Activated naive CD8-positive, alpha-beta T cell treated with anti-CD3 and anti-CD28 coated beads, Interleukin-2, amount 50 U/mL, for 24 hours (primary cell): ENCODE results near the gene TMEM95.
A peak's percentile ranks its signal among the peaks of the same experiment; 100 is the strongest.
"Not testable (repeated sequence)": the region's sequence is repeated elsewhere in the genome, so short reads cannot be mapped to it uniquely, and the experiment has no call there.

Experiments
- ATAC-seq: fragments of 150-1000 bp; cut with Tn5 transposase; one replicate; pipeline ENCODE4 v1.10.0; 2021
- DNase-seq: peaks from one replicate; pipeline ENCODE4 v3.0.0; 2021
- H3K27ac Mint-ChIP-seq: one replicate; pipeline ENCODE4 v1.8.0; 2021; ENCODE audit warnings: mild to moderate bottlenecking, mixed read lengths
- H3K27me3 Mint-ChIP-seq: one replicate; pipeline ENCODE4 v1.8.0; 2021; ENCODE audit warnings: mixed read lengths
- H3K36me3 Mint-ChIP-seq: one replicate; pipeline ENCODE4 v1.8.0; 2021; ENCODE audit warnings: low read depth, mixed read lengths
- H3K4me1 Mint-ChIP-seq: one replicate; pipeline ENCODE4 v1.8.0; 2021; ENCODE audit warnings: mixed read lengths
- H3K4me3 Mint-ChIP-seq: one replicate; pipeline ENCODE4 v1.8.0; 2021; ENCODE audit warnings: mild to moderate bottlenecking, moderate library complexity, mixed read lengths
- H3K9me3 Mint-ChIP-seq: one replicate; pipeline ENCODE4 v1.8.0; 2021; ENCODE audit warnings: mixed read lengths

Gene TMEM95

DNA sequence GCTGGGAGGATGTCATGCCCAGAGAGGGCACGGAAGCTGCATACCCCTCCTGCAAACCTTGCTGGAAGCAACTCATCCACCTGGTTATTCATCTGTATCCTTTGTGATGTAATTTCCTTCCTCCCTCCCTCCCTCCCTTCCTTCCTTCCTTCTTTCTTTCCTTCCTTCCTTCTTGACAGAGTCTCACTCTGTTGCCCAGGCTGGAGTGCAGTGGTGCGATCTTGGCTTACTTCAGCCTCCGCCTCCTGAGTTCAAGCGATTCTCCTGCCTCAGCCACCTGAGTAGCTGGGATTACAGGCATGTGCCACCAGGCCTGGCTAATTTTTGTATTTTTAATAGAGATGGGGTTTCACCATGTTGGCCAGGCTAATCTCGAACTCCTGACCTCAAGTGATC, 13.6 kb downstream of the TMEM95 start:
- not testable (repeated sequence) for H3K36me3 Mint-ChIP-seq, H3K27ac Mint-ChIP-seq, H3K4me3 Mint-ChIP-seq, H3K27me3 Mint-ChIP-seq, ATAC-seq, DNase-seq, H3K9me3 Mint-ChIP-seq, H3K4me1 Mint-ChIP-seq

DNA sequence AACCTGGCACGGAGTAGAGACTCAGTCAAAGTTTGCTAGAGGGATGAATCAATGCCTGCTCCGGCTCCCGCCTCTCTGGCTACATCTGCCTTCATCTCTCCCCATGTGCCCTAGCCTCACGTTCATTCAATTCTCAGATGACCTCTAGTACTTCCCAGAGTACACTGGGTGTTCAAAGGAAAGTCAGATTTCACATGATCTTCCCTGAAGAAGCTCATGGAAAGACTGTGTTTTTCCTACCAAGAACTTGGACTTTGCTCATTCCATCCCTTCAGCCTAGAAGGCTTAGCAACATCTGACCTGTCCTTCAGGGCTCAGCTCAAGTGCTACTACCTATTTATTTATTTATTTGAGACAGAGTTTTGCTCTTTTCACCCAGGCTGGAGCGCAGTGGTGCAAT, 14.9 kb downstream of the TMEM95 start:
- H3K27me3 Mint-ChIP-seq: no peaks in the 10 kb centered on the region
- DNase-seq: no peak
- no peak for ATAC-seq

DNA sequence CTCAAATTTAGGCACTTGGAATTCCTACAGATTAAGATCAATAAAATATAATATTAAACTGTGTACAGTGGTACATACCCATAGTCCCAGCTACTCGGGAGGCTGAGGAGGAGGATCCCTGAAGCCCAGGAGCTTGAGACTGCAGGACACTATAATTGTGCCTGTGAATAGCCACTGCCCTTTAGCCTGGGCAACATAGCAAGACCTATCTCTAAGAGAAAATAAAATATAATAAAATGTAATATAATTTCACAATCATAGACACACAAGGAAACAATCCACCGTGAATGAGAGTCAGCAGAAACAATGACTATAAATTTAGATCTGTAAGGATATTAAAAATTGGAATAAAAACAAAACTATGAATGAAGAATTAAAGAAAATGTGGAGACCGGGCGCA, 15.9 kb downstream of the TMEM95 start:
- Mint-ChIP-seq H3K27ac (no peak overlapping the region), H3K9me3 (no peaks in the 10 kb centered on the region), H3K27me3 (no peaks in the 10 kb centered on the region), H3K4me1 (no peaks in the 10 kb centered on the region), H3K4me3 (no peak overlapping the region), H3K36me3 (no peaks in the 10 kb centered on the region)
- no peak for ATAC-seq
- DNase-seq: no peak

More for the DNA sequence above, 14.9 kb downstream of the TMEM95 start:
- H3K4me3 Mint-ChIP-seq: no peak overlapping the region
- no peaks in the 10 kb centered on the region for H3K4me1 Mint-ChIP-seq
- H3K27ac Mint-ChIP-seq: no peak overlapping the region
- H3K9me3 Mint-ChIP-seq: no peaks in the 10 kb centered on the region
- H3K36me3 Mint-ChIP-seq: no peaks in the 10 kb centered on the region

DNA sequence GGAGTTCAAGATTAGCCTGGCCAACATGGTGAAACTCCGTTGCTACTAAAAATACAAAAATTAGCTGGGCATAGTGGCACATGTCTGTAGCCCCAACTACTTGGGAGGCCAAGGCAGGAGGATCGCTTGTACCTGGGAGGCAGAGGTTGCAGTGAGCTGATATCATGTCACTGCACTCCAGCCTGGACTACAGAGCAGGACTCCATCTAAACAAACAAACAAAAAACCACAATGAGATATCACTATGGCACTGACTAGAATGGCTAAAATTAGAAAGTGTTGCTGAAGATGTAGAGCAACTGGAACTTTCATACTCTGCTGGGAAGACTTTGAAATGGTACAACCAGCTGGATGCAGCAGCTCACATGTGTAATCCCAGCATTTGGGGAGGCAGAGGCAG, 19.4 kb downstream of the TMEM95 start:
- no peak overlapping the region for H3K27ac Mint-ChIP-seq
- H3K36me3 Mint-ChIP-seq: no peaks in the 10 kb centered on the region
- no peak overlapping the region for H3K4me3 Mint-ChIP-seq
- H3K9me3 Mint-ChIP-seq: peaks cover 3% of the 10 kb centered on the region
- no peaks in the 10 kb centered on the region for H3K4me1 Mint-ChIP-seq
- DNase-seq (no peak), ATAC-seq (no peak)
- peaks cover 18% of the 10 kb centered on the region for H3K27me3 Mint-ChIP-seq

DNA sequence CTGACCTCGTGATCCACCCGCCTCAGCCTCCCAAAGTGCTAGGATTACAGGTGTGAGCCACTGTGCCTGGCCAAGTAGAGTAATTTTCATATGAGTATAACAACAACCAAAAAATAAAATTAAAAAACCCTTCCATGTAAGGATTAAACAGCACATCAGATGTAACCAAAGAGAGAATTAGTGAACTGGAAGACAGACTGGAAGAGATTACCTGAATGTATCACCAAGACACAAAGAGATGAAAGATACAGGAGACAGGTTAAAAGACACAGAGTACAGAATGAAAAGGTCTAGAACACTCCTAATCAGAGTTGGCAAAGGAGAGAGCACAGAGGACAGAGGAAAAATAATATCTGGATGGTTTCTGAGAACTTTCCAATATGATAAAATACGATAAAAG, 24.2 kb downstream of the TMEM95 start:
- Mint-ChIP-seq H3K4me3 (no peak overlapping the region), H3K27ac (no peak overlapping the region), H3K27me3 (peaks cover 49% of the 10 kb centered on the region), H3K4me1 (peaks cover 6% of the 10 kb centered on the region), H3K36me3 (no peaks in the 10 kb centered on the region), H3K9me3 (peaks cover 6% of the 10 kb centered on the region)
- ATAC-seq (no peak), DNase-seq (no peak)

DNA sequence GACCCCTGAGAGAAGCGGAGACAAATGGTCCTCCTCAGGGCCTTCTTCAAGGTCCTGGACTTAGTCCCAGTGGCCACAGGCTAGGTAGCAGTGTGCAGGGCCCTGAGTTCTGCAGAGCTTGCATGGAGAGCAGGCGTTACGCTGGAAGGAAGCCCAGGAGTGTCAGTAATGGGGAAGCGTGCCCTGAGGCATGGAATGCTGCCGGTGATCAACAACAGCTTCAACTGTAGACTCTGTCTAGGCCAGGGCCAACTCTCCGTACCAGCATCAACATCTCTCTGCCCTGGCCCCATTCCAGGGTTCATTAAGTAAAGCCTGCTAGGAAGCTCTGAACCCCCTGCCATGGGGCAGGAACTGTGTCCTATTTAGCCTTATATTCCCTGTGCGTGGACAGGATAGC, 25.4 kb downstream of the TMEM95 start:
- Mint-ChIP-seq H3K4me3 (no peak overlapping the region), H3K27me3 (peaks cover 49% of the 10 kb centered on the region), H3K9me3 (peaks cover 6% of the 10 kb centered on the region), H3K4me1 (peaks cover 9% of the 10 kb centered on the region), H3K27ac (no peak overlapping the region), H3K36me3 (no peaks in the 10 kb centered on the region)
- DNase-seq (no peak), ATAC-seq (no peak)

DNA sequence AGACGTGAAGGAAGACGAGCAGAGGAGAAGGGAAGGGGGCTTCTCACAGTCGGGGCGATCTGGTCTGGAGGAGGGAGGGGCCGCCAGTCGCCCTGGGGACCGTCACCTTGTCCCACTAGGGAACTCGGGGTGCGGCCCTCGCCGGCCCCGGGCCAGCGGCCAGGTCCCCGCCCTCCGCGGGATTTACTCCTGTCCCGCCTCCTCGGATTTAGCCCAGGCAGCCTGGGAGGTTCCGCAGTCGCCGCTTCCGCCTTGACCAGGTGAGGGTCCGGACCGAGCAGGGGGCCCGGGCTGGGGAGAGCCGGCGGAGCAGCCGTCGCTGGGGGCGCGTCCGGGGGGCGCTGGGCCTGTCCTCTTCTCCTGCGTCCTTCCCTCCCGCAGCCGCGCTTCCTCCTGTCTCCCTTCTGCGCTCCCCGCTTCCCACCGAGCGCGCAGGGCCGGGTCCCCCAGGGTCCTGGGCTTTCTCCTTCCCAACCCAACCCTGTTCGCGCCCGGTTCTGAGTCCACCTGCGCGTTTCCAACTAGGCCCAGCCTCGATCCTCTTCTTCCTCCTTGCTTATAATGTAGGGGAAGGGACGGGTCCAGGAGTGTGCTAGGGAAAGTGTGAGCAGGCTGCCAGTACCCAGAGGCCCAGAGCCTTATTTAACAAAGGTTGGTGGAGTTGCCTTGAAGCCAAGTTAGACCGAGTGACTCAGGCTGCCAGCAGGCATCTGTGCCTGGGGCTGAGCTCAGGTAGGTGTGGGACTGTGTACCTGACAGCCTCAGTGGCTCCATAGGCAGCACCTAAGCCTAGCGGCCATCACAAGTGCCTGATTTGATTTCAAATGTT, 26.1 kb downstream of the TMEM95 start, which contains the start of gene TNK1:
Gene TNK1, plus strand, starts transcription at position 235 of the 829 bp plus-strand sequence. CDS start 1,838 bp downstream, outside the sequence.
- DNase-seq (no peak), ATAC-seq (no peak)
- Mint-ChIP-seq H3K27ac (no peak within 1 kb of the TSS), H3K4me3 (no peak within 1 kb of the TSS), H3K9me3 (peaks cover 6% of the 10 kb centered on the region), H3K4me1 (peaks cover 9% of the 10 kb centered on the region), H3K27me3 (peaks cover 49% of the 10 kb centered on the region), H3K36me3 (no peaks in the 10 kb centered on the region)

DNA sequence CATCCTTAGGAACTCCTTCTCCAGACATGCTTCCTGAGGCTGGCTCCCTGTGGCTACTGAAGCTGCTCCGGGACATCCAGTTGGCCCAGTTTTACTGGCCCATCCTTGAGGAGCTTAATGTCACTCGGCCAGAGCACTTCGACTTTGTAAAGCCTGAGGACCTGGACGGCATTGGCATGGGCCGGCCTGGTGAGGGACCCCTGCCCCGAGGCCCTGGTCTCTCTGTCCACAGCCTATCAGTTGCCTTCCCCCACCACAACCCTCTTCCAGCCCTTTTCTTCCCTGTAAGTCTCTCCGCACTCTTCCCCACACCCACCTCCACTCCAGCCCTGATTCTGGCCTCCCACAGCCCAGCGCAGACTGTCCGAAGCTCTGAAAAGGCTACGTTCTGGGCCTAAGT, 27.9 kb downstream of the TMEM95 start:
- no peak overlapping the region for H3K4me3 Mint-ChIP-seq
- DNase-seq (no peak), ATAC-seq (no peak)
- H3K36me3 Mint-ChIP-seq: no peaks in the 10 kb centered on the region
- no peak overlapping the region for H3K27ac Mint-ChIP-seq
- peaks cover 6% of the 10 kb centered on the region for H3K9me3 Mint-ChIP-seq
- peaks cover 9% of the 10 kb centered on the region for H3K4me1 Mint-ChIP-seq
- peaks cover 39% of the 10 kb centered on the region for H3K27me3 Mint-ChIP-seq

DNA sequence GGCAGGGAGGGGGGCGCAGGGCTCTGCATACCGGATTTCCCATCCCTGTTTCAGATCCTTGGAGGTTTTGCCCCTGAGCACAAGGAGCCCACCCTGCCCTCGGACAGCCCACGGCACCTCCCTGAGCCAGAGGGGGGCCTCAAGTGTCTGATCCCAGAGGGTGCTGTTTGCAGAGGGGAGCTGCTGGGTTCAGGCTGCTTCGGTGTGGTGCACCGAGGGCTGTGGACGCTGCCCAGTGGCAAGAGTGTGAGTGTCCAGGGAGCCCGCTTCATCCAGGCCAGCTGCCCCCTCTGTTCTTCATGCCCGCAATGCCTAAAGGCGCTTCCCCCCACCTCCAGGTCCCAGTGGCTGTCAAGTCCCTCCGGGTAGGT, 28.4 kb downstream of the TMEM95 start:
- H3K36me3 Mint-ChIP-seq: no peaks in the 10 kb centered on the region
- no peak overlapping the region for H3K27ac Mint-ChIP-seq

DNA sequence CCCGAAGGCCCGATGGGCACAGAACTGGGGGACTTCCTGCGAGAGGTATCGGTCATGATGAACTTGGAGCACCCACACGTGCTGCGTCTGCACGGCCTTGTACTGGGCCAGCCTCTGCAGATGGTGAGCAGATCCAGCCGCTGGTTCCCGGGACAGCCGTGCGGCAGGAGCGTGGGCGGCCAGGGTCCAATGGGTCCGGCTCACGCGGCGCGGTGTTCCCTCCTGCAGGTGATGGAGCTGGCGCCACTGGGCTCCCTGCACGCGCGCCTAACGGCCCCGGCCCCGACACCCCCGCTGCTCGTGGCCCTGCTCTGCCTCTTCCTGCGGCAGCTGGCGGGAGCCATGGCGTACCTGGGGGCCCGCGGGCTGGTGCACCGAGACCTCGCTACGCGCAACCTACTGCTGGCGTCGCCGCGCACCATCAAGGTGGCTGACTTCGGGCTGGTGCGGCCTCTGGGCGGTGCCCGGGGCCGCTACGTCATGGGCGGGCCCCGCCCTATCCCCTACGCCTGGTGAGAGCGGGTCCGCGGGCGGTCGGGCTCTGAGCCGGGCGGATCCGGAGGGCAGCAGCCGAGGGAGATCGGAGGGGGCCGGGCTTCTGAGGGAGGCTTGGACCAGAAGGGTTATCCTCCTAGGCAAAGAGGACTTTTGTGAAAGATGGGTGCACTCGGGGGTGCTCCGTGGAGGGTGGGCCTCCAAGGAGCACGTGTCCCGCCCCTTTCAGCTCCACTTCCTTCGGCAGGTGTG, 29.0 kb downstream of the TMEM95 start:
- H3K9me3 Mint-ChIP-seq: peaks cover 6% of the 10 kb centered on the region
- H3K27ac Mint-ChIP-seq: no peak overlapping the region
- peaks cover 9% of the 10 kb centered on the region for H3K4me1 Mint-ChIP-seq

More for the DNA sequence above, 28.4 kb downstream of the TMEM95 start:
- ATAC-seq (no peak), DNase-seq (no peak)
- peaks cover 37% of the 10 kb centered on the region for H3K27me3 Mint-ChIP-seq
- peaks cover 9% of the 10 kb centered on the region for H3K4me1 Mint-ChIP-seq
- no peak overlapping the region for H3K4me3 Mint-ChIP-seq
- H3K9me3 Mint-ChIP-seq: peaks cover 6% of the 10 kb centered on the region

DNA sequence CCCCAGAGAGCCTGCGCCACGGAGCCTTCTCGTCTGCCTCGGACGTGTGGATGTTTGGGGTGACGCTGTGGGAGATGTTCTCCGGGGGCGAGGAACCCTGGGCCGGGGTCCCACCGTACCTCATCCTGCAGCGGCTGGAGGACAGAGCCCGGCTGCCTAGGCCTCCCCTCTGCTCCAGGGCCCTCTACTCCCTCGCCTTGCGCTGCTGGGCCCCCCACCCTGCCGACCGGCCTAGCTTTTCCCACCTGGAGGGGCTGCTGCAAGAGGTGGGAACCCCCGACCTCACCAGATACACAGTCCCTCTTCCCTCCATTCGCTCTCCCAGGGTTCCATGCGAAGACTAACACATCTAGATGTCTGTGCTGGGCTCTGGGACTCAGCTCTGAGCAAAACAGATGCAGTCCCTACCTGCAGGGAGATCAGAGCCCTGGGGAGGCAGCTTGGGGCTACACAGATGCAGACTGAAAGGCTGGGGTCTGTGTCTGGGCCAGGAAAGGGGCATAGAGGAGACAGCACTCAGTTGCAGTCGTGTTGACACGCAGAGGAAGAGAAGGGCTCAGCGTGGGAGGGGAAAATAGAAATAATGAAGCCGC, 29.6 kb downstream of the TMEM95 start:
- no peak for ATAC-seq
- peaks cover 4% of the 10 kb centered on the region for H3K36me3 Mint-ChIP-seq
- DNase-seq: no peak
- peaks cover 28% of the 10 kb centered on the region for H3K27me3 Mint-ChIP-seq
- H3K4me1 Mint-ChIP-seq: peaks cover 9% of the 10 kb centered on the region
- peak overlapping the region; percentile 24 for H3K27ac Mint-ChIP-seq
- H3K9me3 Mint-ChIP-seq: no peaks in the 10 kb centered on the region
- H3K4me3 Mint-ChIP-seq: peak overlapping the region; percentile 77

More for the DNA sequence above, 29.0 kb downstream of the TMEM95 start:
- ATAC-seq: peak; percentile 97
- peak; percentile 78 for DNase-seq
- peaks cover under 1% of the 10 kb centered on the region for H3K36me3 Mint-ChIP-seq
- peaks cover 35% of the 10 kb centered on the region for H3K27me3 Mint-ChIP-seq
- H3K4me3 Mint-ChIP-seq: peak overlapping the region; percentile 77

DNA sequence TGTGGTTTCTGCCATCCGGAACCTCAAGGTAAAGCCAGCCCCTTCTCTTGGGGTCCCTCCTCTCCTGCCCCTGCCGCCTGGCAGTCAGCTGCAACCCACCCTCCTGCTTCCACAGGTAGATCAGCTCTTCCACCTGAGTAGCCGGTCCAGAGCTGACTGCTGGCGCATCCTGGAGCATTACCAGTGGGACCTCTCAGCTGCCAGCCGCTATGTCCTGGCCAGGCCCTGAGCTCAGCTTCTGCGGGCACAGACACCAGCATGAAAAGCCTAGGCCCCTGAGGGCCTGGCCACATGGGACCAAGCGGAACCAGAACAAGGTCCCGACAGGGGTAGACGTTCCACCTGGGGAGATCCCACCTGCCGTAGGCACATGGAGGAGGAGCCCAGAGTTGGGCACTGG, 33.9 kb downstream of the TMEM95 start:
- ATAC-seq: no peak
- H3K9me3 Mint-ChIP-seq: no peaks in the 10 kb centered on the region
- H3K27ac Mint-ChIP-seq: no peak overlapping the region
- no peak for DNase-seq
- no peak overlapping the region for H3K4me3 Mint-ChIP-seq
- H3K4me1 Mint-ChIP-seq: peaks cover 16% of the 10 kb centered on the region
- peaks cover 11% of the 10 kb centered on the region for H3K36me3 Mint-ChIP-seq
- H3K27me3 Mint-ChIP-seq: no peaks in the 10 kb centered on the region

DNA sequence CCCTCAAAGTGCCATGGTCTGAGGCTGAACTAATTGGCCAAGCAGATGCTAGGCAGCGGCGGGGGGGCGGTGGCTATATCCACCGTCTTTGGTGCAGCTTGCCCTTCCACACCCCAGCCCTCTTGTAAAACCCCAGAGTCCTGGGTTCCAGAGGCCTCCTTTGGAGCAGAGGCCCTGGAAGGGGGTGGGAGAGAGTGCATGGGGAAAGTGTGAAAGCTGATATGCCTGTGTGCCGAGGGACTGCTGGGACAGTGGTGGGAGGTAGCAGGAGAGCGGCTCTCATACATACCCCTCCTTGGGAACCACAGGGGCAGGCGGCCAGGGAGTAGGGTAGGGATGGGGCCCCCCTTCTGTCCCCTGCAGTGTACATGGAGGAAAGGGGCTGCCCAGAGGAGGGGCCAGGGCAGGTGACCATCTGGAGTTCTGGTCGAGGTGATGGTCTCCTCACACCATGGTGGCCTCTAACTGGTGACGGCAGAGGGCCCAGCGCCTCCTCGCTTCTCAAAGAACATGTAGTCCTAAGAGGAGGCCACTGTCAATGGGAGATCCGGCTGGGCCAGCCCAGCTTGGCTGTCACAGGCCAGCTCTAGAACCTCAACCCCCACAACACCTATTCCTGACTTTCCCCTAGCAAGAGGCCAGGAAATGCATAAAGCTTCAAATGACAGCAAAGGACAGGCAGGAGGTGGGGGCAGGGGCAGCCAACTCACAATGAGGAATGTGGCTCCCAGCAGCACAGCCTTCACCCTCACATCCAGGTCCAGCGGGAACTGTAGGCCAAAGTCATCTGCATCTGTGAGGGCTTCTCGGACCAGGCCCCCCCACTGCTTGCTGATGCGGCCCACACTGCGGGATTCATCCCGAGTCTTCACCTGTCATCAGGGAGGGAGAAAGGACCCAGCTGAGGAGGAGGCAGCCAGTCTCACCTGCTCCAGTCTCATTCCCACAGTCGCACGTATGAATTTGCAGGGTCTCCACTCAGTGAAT, 35.3 kb downstream of the TMEM95 start:
- Mint-ChIP-seq H3K4me1 (peaks cover 18% of the 10 kb centered on the region), H3K4me3 (no peak overlapping the region), H3K27ac (no peak overlapping the region), H3K36me3 (peaks cover 11% of the 10 kb centered on the region), H3K27me3 (no peaks in the 10 kb centered on the region), H3K9me3 (no peaks in the 10 kb centered on the region)
- DNase-seq (no peak), ATAC-seq (no peak)

DNA sequence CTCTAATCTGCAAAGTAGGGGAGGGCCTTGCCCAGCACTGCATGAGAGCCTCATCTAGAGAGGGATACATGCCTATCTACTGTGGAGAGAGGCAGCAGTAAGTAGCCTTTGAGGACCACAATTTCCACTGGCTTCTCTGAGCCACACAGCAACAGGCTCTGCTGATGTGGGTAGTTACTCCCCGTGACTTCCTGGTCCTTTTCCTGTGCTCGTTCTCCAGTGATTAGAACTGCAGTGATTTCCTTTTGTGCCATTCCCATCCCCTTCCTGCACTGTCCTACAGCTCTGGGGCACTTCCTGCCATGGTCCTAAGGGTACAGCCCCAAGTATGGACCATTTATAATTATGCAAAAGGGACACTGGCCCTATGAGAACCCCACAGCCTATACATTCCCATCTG, 36.4 kb downstream of the TMEM95 start:
- Mint-ChIP-seq H3K4me3 (no peak overlapping the region), H3K27me3 (no peaks in the 10 kb centered on the region), H3K36me3 (peaks cover 11% of the 10 kb centered on the region), H3K4me1 (peaks cover 20% of the 10 kb centered on the region), H3K27ac (no peak overlapping the region), H3K9me3 (no peaks in the 10 kb centered on the region)
- DNase-seq (no peak), ATAC-seq (no peak)
